ENCODE results near the gene VWC2L. TPM values are rescaled to one million over a fixed set of nuclear protein-coding genes. Genes with fewer than 3 reads are reported as not detected.

Gene VWC2L
- total RNA-seq (not detected), polyA plus RNA-seq (not detected)
- long read RNA-seq, donor 1, result 0 reads
- long read RNA-seq, donor 2, result 0 reads
- long read RNA-seq, donor 3, result 0 reads

DNA sequence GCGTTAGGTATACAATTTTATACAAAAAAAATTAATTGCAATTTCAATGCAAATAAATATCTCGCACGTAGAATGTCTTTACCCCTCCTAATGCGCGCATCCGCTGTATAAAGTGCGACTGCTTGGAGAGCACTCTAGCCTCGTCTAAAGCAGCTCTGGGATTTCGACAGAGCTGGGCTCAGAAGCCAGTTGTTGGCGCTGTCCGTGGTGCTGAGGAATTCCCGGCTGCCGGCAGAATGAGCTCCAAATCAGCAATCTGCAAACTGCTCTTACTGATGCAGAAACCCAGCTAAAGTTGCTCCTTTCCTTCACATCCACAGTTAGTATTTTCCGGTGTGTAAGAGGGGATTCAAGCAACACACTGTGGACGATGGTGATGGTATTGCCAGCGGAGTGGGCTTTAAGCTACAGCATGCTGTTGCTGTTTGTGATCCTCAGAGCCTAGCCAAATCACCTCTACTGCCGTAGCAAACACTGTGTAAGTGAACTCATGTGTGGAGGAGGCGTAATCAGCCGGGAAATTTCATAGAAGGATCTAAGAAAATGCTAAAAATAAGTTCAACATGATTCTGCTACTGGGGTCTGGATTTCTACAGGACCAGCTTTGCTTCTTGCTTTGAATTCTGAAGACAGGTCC is at the start of gene VWC2L:
TSS of gene VWC2L (plus strand) at position 137 of the 637 bp plus-strand sequence. CDS start 3,140 bp downstream, outside the sequence.
- ATAC-seq (peak in 6 of 8 donors; percentile 49 to 85 (median 71)), DNase-seq (peak; percentile 60 to 72)
- no peaks in the 10 kb centered on the region for H3K9me3 ChIP-seq
- no peaks in the 10 kb centered on the region for H3K4me1 ChIP-seq
- no peak for TF ChIP-seq CTCF (IDR thresholded peaks at IDR 0.05)
- H3K36me3 ChIP-seq, result no peaks in the 10 kb centered on the region
- no peaks in the 10 kb centered on the region for H3K27me3 ChIP-seq
- no peak within 1 kb of the TSS for H3K4me3 ChIP-seq
- no peak within 1 kb of the TSS for H3K27ac ChIP-seq
- 8 to 11% methylated on average over 19 of the region's 19 CpGs for WGBS, 2 donors
- intact Hi-C loops (cut with DNase I), result no loop called here

DNA sequence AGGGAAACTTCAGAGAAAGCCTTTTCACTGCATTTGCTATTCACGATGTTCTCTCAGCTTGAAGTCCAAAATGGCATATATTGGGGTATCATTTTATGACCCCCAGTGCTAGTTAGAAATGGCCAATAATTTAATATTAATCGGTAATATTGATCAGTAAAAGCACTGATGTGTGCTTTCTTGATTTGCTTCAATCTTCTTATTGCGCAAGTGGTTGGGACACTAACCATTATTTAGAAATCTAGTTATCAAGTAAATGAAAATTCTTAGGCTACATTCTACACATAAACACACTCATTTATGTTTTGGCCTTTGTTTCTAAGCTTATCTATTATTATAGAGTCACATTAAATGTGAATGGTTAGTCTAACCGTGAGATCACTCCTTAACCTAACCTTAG is 49.7 kb upstream of the VWC2L start:
- ATAC-seq (no peak), DNase-seq (no peak)
- H3K36me3 ChIP-seq, result no peaks in the 10 kb centered on the region
- H3K4me1 ChIP-seq, result no peaks in the 10 kb centered on the region
- 87 to 90% methylated on average over 4 of the region's 4 CpGs for WGBS, 2 donors
- TF ChIP-seq CTCF (IDR thresholded peaks at IDR 0.05), result no peak
- H3K4me3 ChIP-seq, result no peak overlapping the region
- peaks cover 0 to 21% (median 4%) of the 10 kb centered on the region in 11 donors for H3K9me3 ChIP-seq
- H3K27me3 ChIP-seq, result no peaks in the 10 kb centered on the region
- intact Hi-C loops (cut with DNase I), result no loop called here
- no peak overlapping the region for H3K27ac ChIP-seq

DNA sequence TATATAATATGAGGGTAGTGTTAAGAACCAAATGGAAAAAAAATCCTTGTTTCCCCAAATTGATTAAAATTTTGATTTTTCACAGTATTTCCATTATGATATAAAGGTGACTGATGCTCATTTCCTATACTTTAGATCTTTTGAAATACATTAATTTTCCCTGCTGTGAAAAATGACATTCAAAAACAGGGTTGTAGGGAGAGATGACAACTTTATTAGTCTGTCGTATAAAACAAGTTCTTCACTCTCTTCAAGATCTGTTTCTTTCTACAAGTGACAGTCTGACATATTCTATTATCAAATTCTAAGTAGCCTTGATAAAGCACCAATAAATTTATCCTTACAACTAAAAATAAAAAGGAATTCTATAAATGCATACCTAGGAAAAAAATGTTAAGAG is 45.3 kb upstream of the VWC2L start:
- intact Hi-C loops (cut with DNase I), result loop anchor here in 1 of 10 donors (1.0 kb wide), 1 partner anchor 35 kb away; no protein-coding TSS in a partner anchor
- Histone ChIP-seq H3K27ac (no peak overlapping the region), H3K4me1 (no peaks in the 10 kb centered on the region), H3K27me3 (no peaks in the 10 kb centered on the region), H3K9me3 (no peaks in the 10 kb centered on the region), H3K36me3 (no peaks in the 10 kb centered on the region), H3K4me3 (no peak overlapping the region)
- 52 to 64% methylated on average over 1 of the region's 1 CpG for WGBS, 2 donors
- DNase-seq (no peak), ATAC-seq (no peak)
- no peak for TF ChIP-seq CTCF (IDR thresholded peaks at IDR 0.05)

- 57 to 58% methylated on average over 3 of the region's 3 CpGs for WGBS, 2 donors
- no peaks in the 10 kb centered on the region for H3K4me1 ChIP-seq
- intact Hi-C loops (cut with DNase I), result no loop called here
- ATAC-seq (no peak), DNase-seq (no peak)
- H3K4me3 ChIP-seq, result no peak overlapping the region
- H3K36me3 ChIP-seq, result no peaks in the 10 kb centered on the region
- TF ChIP-seq CTCF (IDR thresholded peaks at IDR 0.05), result no peak
- H3K27me3 ChIP-seq, result no peaks in the 10 kb centered on the region
- H3K9me3 ChIP-seq, result no peaks in the 10 kb centered on the region
- H3K27ac ChIP-seq, result no peak overlapping the region
Observed at GRCh38 chr2:214367171-214367570, 43.7 kb upstream of the VWC2L start.
